GM12872 (cell line): Measurements from ENCODE around the gene VWA5B1.

Experiments
- CTCF ChIP-seq: IDR thresholded peaks from 3 replicates; pipeline ENCODE4 v1.5.1; 2011; ENCODE audit warnings: low read depth, mild to moderate bottlenecking, low read length, moderate library complexity; ENCODE audit not compliant: insufficient read depth

VWA5B1 gene

GRCh38 chr1:20275319-20275925 lies 15.3 kb upstream of the VWA5B1 start:
- TF ChIP-seq CTCF = no peak

GRCh38 chr1:20276485-20277159 lies 14.1 kb upstream of the VWA5B1 start:
- no peak for TF ChIP-seq CTCF

- no peak for TF ChIP-seq CTCF
Measured at GRCh38 chr1:20278692-20279130, 12.0 kb upstream of the VWA5B1 start.

GRCh38 chr1:20279509-20279908 lies 11.2 kb upstream of the VWA5B1 start:
- TF ChIP-seq CTCF = no peak

GRCh38 chr1:20280341-20280740 lies 10.3 kb upstream of the VWA5B1 start:
- no peak for TF ChIP-seq CTCF

GRCh38 chr1:20280906-20281305 lies 9.8 kb upstream of the VWA5B1 start:
- TF ChIP-seq CTCF = no peak

GRCh38 chr1:20281801-20282200 lies 8.9 kb upstream of the VWA5B1 start:
- no peak for TF ChIP-seq CTCF
